GM23248 (cell line): Measurements from ENCODE around the gene EFNA1. TPM values are rescaled to one million over a fixed set of nuclear protein-coding genes. Genes with fewer than 3 reads are reported as not detected.
"Not testable (repeated sequence)": the region's sequence is repeated elsewhere in the genome, so short reads cannot be mapped to it uniquely, and the experiment has no call there.

Experiments
- DNase-seq: peaks from one replicate; pipeline ENCODE4 v3.0.0-alpha.2; 2015
- H2AFZ ChIP-seq: fragments of 200-600 bp; sonication (generic); 2 replicates; pipeline ENCODE4 v1.6.1; 2016; ENCODE audit warnings: antibody characterized with exemption
- H3F3A ChIP-seq: fragments of 200-600 bp; sonication (generic); 2 replicates; pipeline ENCODE4 v1.6.1; 2016; ENCODE audit warnings: mild to moderate bottlenecking, antibody characterized with exemption, mixed run types; ENCODE audit not compliant: insufficient read depth
- H3K27ac ChIP-seq: fragments of 200-600 bp; sonication (generic); 2 replicates; pipeline ENCODE4 v1.5.1; 2016; ENCODE audit warnings: mild to moderate bottlenecking
- H3K27me3 ChIP-seq: fragments of 200-600 bp; sonication (generic); replicated peaks from 2 replicates; pipeline ENCODE4 v1.6.1; 2016; ENCODE audit warnings: mild to moderate bottlenecking; ENCODE audit not compliant: insufficient read depth
- H3K36me3 ChIP-seq: fragments of 200-600 bp; sonication (generic); 2 replicates; pipeline ENCODE4 v1.6.1; 2016; ENCODE audit warnings: low read depth, mild to moderate bottlenecking
- H3K4me1 ChIP-seq: fragments of 200-600 bp; sonication (generic); 2 replicates; pipeline ENCODE4 v1.6.1; 2016; ENCODE audit warnings: mild to moderate bottlenecking; ENCODE audit not compliant: insufficient read depth
- H3K4me2 ChIP-seq: fragments of 200-600 bp; sonication (generic); one replicate; pipeline ENCODE4 v1.6.1; 2016; ENCODE audit warnings: mild to moderate bottlenecking; ENCODE audit not compliant: unreplicated experiment
- H3K4me3 ChIP-seq: fragments of 200-600 bp; sonication (generic); 2 replicates; pipeline ENCODE4 v1.5.1; 2016; ENCODE audit warnings: mild to moderate bottlenecking
- H3K79me2 ChIP-seq: fragments of 200-600 bp; sonication (generic); 2 replicates; pipeline ENCODE4 v1.6.1; 2016; ENCODE audit warnings: mild to moderate bottlenecking; ENCODE audit not compliant: insufficient read depth
- H3K9ac ChIP-seq: fragments of 200-600 bp; sonication (generic); 2 replicates; pipeline ENCODE4 v1.6.1; 2016; ENCODE audit warnings: mild to moderate bottlenecking
- H3K9me2 ChIP-seq: fragments of 200-600 bp; sonication (generic); 2 replicates; pipeline ENCODE4 v1.6.1; 2016; ENCODE audit warnings: mixed run types, mild to moderate bottlenecking, moderate library complexity; ENCODE audit not compliant: insufficient read depth
- H3K9me3 ChIP-seq: fragments of 200-600 bp; sonication (generic); one replicate; pipeline ENCODE4 v1.6.1; 2017; ENCODE audit warnings: low read depth
- H4K20me1 ChIP-seq: fragments of 200-600 bp; sonication (generic); 2 replicates; pipeline ENCODE4 v1.6.0; 2016; ENCODE audit not compliant: insufficient read depth
- EZH2 ChIP-seq: fragments of 200-600 bp; sonication (generic); IDR thresholded peaks from 2 replicates; pipeline ENCODE4 v1.6.1; 2018; ENCODE audit warnings: antibody characterized with exemption, mild to moderate bottlenecking; ENCODE audit not compliant: insufficient read depth, poor library complexity, severe bottlenecking
- EZH2phosphoT487 ChIP-seq: fragments of 200-600 bp; sonication (generic); IDR thresholded peaks from 2 replicates; pipeline ENCODE4 v1.6.1; 2018; ENCODE audit warnings: antibody characterized with exemption, moderate library complexity, mild to moderate bottlenecking, low read depth; ENCODE audit not compliant: insufficient read depth
- WGBS, 2 experiments: methylation state at CpG; one replicate each; pipeline ENCODE4 v1.1.6; 2015 to 2017; ENCODE audit warnings: low lambda C conversion rate in 2 of 2, low coverage in 1 of 2; ENCODE audit errors: missing lambda C conversion rate in 2 of 2; 5-methylcytosine and 5-hydroxymethylcytosine counted together
- in situ Hi-C: fragments of 300-500 bp; cut with MboI; formaldehyde crosslinking; loops from 2 replicates; pipeline ENCODE4 v1.15.0; 2020
- polyA plus RNA-seq: library from polyadenylated mRNA; unstranded; fragments of >200 nt; fragmentation: Nextera tagmentation; extraction: Ambion mirVana; gene quantifications from 2 replicates; pipeline ENCODE4 v1.2.1, GENCODE V29; 2016
- total RNA-seq: library from RNA; depleted of rRNA; stranded (reverse); fragments of >200 nt; shearing (Covaris generic); gene quantifications from 2 replicates; pipeline ENCODE4 v1.2.3, GENCODE V29; 2014

The EFNA1 gene
- total and polyA plus RNA-seq, 2 experiments from 2014 or later: not detected

DNA sequence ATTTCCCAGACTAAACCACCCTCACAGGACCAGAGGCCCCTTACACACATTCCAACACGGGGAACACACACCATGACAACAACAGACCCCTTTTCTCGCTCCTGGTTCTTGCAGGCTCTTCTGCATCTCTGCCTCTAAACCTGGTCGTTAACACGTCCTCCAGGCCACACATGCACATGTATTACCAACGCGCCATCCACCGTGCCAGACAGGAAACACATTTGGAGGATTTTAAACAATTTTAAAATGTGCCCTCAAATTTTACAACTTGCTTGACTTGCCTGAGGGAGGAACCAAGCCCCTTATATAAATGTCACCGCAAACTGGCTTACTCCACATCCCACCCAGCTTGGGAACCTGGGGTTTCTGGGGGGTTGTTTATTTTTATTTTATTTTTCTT, 16.9 kb upstream of the EFNA1 start:
- no peak overlapping the region for H3K4me3 ChIP-seq
- no peak overlapping the region for H3K27ac ChIP-seq
- no peaks in the 10 kb centered on the region for H3K4me1 ChIP-seq
- H3K79me2 ChIP-seq: no peaks in the 10 kb centered on the region
- H3K9me2 ChIP-seq: no peaks in the 10 kb centered on the region
- 51 to 57% methylated on average over 8 of the region's 8 CpGs for WGBS, 2 experiments
- H3F3A ChIP-seq: no peaks in the 10 kb centered on the region
- in situ Hi-C loops: no loop called here
- H4K20me1 ChIP-seq: no peaks in the 10 kb centered on the region
- no peak overlapping the region for H2AFZ ChIP-seq
- TF ChIP-seq EZH2: no peak
- TF ChIP-seq EZH2phosphoT487: no peak
- H3K4me2 ChIP-seq: no peak overlapping the region
- H3K9me3 ChIP-seq: no peaks in the 10 kb centered on the region
- peaks cover 26% of the 10 kb centered on the region for H3K27me3 ChIP-seq
- no peak for DNase-seq
- H3K36me3 ChIP-seq: no peaks in the 10 kb centered on the region
- no peak overlapping the region for H3K9ac ChIP-seq

- H3K27ac ChIP-seq: no peak overlapping the region
Observed at GRCh38 chr1:155113450-155113980, 14.2 kb upstream of the EFNA1 start.

DNA sequence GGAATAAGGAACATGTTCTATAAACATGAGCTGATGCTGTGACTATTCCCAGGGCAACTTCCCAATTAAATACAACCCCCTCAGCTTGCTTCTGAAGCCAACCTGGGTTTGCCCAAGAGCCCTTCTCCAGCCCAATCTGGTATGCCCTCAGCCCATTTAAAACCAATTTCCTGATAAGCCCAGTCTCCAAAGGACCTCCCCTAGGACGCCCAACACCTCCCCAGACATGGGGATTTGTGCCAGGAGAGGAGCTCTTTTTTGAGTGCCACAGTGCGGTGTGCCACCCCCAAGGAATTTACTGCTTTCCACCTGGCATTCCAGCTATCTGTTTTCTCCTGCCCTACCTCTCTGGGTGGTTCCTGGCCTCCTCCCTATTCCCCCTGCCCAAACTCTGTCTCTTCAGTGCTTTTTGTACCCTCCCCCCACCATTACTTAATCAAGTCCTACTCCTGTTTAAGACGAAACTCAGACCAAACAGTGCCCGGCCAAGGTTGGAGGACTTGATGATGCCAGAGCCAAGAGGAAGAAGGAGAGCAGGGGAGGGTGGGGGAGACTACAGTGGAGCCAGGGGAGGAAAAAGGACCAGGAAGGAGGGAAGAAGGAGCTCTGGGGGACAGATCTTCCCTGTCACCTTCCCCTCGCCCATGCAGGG, 11.4 kb upstream of the EFNA1 start:
- WGBS, 2 experiments: 39% methylated on average over 4 to 5 of the region's 5 CpGs
- no peaks in the 10 kb centered on the region for H4K20me1 ChIP-seq
- H3K4me1 ChIP-seq: no peaks in the 10 kb centered on the region
- no peak overlapping the region for H2AFZ ChIP-seq
- no peaks in the 10 kb centered on the region for H3K9me2 ChIP-seq
- DNase-seq: no peak
- TF ChIP-seq EZH2 (no peak), EZH2phosphoT487 (no peak)
- H3K9ac ChIP-seq: no peak overlapping the region
- no peaks in the 10 kb centered on the region for H3F3A ChIP-seq
- peaks cover 24% of the 10 kb centered on the region for H3K27me3 ChIP-seq
- in situ Hi-C loops: no loop called here
- H3K36me3 ChIP-seq: no peaks in the 10 kb centered on the region
- no peaks in the 10 kb centered on the region for H3K79me2 ChIP-seq
- H3K27ac ChIP-seq: no peak overlapping the region
- no peak overlapping the region for H3K4me2 ChIP-seq
- no peak overlapping the region for H3K4me3 ChIP-seq
- H3K9me3 ChIP-seq: no peaks in the 10 kb centered on the region

More at GRCh38 chr1:155113450-155113980, 14.2 kb upstream of the EFNA1 start:
- H3K9ac ChIP-seq: no peak overlapping the region
- no peak overlapping the region for H2AFZ ChIP-seq
- 35 to 44% methylated on average over 5 of the region's 5 CpGs for WGBS, 2 experiments
- H3F3A ChIP-seq: no peaks in the 10 kb centered on the region
- H3K79me2 ChIP-seq: no peaks in the 10 kb centered on the region
- TF ChIP-seq EZH2 (no peak), EZH2phosphoT487 (no peak)
- no peaks in the 10 kb centered on the region for H4K20me1 ChIP-seq
- in situ Hi-C loops: no loop called here
- peaks cover 4% of the 10 kb centered on the region for H3K27me3 ChIP-seq
- no peaks in the 10 kb centered on the region for H3K9me2 ChIP-seq
- H3K36me3 ChIP-seq: no peaks in the 10 kb centered on the region
- no peaks in the 10 kb centered on the region for H3K9me3 ChIP-seq
- H3K4me3 ChIP-seq: no peak overlapping the region
- DNase-seq: no peak
- no peaks in the 10 kb centered on the region for H3K4me1 ChIP-seq
- no peak overlapping the region for H3K4me2 ChIP-seq

GRCh38 chr1:155117610-155118009, 10.1 kb upstream of the EFNA1 start:
- H3K4me2 ChIP-seq: no peak overlapping the region
- no peak for DNase-seq
- no peaks in the 10 kb centered on the region for H3F3A ChIP-seq
- no peak for TF ChIP-seq EZH2
- no peak for TF ChIP-seq EZH2phosphoT487
- no peak overlapping the region for H3K4me3 ChIP-seq
- no peaks in the 10 kb centered on the region for H3K9me3 ChIP-seq
- H3K27me3 ChIP-seq: peaks cover 35% of the 10 kb centered on the region
- no peak overlapping the region for H3K9ac ChIP-seq
- H2AFZ ChIP-seq: no peak overlapping the region
- no peaks in the 10 kb centered on the region for H3K79me2 ChIP-seq
- no peak overlapping the region for H3K27ac ChIP-seq
- H3K36me3 ChIP-seq: no peaks in the 10 kb centered on the region
- no peaks in the 10 kb centered on the region for H3K9me2 ChIP-seq
- no peaks in the 10 kb centered on the region for H3K4me1 ChIP-seq
- in situ Hi-C loops: no loop called here
- no peaks in the 10 kb centered on the region for H4K20me1 ChIP-seq
- 36% methylated on average over 4 of the region's 4 CpGs for WGBS, 2 experiments

- H3K79me2 ChIP-seq, H3K4me2 ChIP-seq, H3K4me1 ChIP-seq, H3K36me3 ChIP-seq, in situ Hi-C loops, H3K27ac ChIP-seq, H3K9me3 ChIP-seq, H3K9ac ChIP-seq, H4K20me1 ChIP-seq, DNase-seq, H3F3A ChIP-seq, H3K9me2 ChIP-seq, H3K4me3 ChIP-seq, H2AFZ ChIP-seq: not testable (repeated sequence)
- H3K27me3 ChIP-seq: peaks cover 35% of the 10 kb centered on the region
- 54 to 62% methylated on average over 7 of the region's 7 CpGs for WGBS, 2 experiments
Observed at GRCh38 chr1:155118090-155118489, 9.6 kb upstream of the EFNA1 start.
